ENCODE data around the gene LRP11.
"Not testable (repeated sequence)": the region's sequence is repeated elsewhere in the genome, so short reads cannot be mapped to it uniquely, and the experiment has no call there.

LRP11 gene

DNA sequence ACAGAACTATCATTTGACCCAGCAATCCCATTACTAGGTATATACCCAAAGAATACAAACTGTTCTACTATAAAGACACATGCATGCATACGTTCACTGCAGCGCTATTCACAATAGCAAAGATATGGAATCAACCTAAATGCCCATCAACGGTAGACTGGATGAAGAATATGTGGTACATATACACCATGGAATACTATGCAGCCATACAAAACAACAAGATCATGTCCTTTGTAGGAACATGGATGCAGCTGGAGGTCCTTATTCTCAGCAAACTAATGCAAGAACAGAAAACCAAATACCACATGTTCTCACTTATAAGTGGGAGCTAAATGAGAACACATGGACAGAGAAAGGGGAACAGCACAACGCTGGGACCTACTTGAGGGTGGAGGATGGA is 15.8 kb downstream of the LRP11 start:
- DNase-seq (ENCODE audit: low spot score) = not testable (repeated sequence)

DNA sequence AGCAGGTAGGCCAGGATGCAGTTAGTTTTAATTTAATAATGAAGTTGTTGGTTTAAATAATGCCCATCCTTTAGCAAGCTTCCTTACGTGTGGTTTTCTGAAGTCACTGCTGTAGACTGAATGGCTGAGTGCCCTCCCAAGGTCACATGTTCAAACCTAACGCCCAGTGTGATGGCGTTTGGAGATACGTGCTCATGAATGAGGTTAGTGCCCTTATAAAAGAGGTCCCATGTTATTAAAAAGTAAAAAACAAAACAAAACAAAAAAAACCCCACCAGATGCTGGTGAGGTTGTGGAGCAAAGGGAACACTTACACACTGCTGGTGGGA is 16.3 kb downstream of the LRP11 start:
- DNase-seq (ENCODE audit: low spot score) = no peak

DNA sequence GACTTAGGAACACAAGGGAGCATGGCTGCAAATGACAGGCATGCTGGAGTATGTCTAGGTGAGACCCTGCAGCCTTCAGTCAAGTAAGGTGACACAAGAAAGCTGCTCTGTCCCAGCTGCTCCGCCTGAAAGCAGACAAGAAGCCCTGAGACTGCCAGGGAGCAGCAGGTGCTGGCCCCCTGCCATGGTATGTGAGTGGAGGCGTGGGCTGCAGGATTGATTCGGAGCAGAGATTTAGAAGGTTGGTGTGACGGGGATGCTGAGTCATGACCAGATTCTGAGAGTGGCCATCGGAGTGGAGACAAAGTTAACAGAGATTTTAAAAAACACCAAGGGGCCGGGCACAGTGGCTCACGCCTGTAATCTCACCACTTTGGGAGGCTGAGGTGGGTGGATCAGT is 17.8 kb downstream of the LRP11 start:
- DNase-seq (ENCODE audit: low spot score) = peak; percentile 71

DNA sequence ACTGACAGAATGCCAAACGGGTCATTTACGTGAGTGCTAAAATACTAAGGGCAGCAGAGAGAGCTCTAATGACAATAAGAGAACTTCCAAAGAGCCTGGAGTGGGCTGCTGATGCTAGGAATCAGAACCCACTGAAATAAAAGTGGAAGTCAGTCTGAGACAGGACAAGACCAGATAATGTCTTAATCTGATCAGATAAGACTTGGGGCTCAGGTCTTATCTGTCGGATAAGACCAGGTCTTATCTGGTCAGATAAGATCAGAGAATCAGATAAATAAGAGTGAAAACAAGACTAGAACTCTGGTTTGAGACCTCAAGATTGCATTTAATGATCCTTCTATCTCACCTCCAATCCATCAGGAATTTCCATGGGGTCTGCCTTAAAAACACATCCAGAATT is 18.6 kb downstream of the LRP11 start:
- DNase-seq (ENCODE audit: low spot score) = no peak

DNA sequence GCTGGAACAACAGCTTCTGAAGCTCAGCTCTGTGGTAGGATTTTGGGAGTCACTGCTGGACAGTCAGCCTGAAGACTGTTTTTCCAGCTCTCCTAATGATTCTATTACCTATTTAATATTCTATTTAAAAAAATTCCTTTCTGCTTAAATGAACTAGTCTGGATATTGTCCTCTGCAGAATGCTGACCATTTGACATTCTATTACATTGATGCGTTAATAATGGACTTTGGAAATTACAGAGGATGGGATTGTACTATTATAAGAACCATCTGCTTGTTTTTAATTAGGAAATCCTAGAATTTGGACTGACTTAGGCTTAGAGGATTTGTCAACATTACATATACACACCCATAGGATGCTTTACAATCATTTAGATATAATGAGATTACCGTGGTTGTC is 19.7 kb downstream of the LRP11 start:
- no peak for DNase-seq (ENCODE audit: low spot score)

DNA sequence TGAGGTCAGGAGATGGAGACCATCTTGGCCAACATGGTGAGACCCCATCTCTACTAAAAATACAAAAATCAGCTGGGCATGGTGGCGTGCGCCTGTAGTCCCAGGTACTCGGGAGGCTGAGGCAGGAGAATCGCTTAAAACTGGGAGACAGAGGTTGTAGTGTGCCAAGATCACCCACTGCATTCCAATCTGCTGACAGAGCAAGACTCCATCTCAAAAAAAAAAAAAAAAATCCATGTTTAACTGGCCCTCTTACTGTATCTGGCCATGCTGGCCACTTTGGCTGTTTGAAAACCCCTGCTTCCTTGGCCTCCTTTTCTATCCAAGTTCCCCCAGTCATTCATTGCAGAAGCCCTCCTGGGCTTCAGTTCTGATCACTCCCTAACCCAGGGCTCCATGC is 20.1 kb downstream of the LRP11 start:
- not testable (repeated sequence) for DNase-seq (ENCODE audit: low spot score)

DNA sequence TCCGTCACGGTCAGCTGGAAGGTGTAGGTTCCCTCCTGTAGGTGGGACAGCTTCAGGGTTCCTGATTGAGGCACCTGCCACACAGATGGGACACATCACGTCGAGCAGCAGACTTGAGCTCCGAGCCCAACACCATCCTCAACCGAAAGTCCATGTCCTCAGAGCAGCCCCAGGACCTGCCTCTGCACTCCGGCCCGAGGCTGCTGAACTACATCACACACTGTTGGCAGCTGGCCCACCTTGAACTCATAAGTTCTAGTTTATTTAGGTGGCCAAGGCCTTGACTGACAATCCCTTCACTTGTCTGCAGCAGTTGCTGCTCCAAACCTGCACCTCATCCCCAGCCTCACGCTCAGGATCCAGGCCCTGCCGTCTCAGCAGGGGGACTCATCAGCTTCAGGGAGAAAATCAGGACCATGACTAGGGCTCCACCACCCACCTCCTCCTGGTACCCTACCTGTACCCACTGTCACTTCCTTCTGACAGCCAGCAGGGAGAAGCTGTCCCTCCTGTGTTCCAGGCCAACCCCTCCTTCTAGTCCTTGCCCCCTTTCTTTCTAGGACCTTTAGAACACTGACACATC is 21.0 kb downstream of the LRP11 start:
- no peak for DNase-seq (ENCODE audit: low spot score)

DNA sequence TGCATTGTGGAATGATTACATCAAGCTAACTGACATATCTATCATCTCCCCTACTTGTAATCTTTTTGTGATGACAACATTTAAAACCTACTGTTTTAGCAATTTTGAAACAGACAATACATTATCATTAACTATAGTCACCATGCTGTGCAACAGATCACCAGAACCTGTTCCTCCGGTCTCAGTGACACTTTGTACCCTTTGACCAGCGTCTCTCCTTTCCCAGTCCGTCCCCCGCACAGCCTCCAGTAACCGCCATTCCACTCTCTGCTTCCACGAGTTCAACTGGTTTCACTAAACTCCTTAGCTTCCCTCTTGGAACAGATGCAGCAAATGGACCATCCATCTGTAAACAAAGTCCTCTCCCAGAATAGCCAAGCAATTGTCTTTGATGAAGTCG is 21.8 kb downstream of the LRP11 start:
- no peak for DNase-seq (ENCODE audit: low spot score)

DNA sequence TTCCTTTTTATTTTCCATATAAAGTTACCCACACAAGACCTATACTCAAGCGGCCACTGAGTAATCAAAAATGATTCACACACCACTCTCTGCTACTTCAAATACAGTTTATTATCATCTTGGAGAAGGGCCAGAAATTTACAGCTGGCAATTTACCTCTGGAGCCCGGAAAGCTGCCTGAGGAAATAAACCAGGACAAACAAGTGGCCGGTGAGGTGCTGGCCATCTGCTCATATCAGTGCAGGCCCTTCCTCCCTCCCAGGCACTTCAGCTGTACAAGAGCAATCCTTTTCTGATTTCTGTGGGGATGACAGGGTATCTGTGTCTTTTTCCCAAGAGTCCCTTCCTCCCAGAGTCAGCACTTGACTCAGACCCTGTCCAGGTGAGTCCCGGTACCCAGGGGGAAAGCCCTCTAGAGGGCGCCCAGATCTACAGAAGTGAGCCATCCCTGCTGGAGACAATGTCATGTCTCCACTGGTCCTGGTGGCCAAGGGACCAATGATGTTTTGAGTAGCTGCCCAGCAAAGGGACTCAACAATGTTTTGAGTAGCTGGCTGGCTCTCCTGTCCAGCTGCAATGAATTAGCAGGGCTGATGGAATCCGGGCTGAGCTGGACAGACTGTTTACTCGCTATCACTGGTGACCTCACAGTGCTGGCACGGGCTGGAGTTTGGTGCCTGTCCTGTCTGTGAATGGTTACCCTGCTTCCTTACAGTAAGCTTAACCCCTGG is 23.6 kb downstream of the LRP11 start:
- peak; percentile 85 for DNase-seq (ENCODE audit: low spot score)

DNA sequence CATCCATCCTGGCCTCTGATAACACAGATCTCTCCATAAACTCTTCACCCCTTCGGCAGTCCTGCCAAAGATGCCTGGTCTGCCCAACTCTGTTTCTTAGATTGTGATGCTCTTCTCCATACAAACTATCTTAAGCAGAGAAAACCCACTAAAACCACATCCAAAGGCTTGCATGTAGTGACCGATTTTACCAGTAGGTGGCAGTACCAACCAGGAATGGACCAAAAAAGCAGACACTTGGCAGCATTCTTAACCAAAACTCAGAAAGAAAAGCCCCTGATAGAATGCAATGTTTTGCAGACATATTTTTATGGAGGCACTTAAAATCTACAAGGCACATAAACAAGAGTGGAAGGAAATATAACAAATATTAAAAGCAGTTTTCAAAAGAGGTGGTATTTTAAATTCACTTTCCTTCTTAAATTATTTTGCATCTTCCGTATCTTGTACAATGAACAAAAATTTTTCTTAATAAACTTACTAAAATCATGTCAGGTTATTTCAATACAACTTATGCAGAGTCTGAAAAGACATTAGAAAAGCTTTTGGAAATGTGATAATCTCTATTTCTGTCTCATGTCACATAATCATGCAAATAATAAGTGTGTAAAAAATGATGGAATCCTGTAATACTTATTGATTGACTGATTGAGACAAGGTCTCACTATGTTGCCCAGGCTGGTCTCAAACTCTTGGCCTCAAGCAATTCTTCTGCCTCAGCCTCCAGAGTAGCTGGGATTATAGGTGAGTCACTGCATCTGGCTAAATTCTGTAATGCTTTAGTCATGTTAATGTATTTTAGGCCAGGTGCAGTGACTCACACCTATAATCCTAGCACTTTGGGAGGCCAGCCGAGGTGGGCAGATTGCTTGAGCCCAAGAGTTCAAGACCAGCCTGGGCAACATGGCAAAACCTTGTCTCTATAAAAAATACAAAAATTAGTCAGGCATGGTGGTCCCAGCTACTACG is 29.4 kb downstream of the LRP11 start:
- DNase-seq (ENCODE audit: low spot score) = peak; percentile 41

DNA sequence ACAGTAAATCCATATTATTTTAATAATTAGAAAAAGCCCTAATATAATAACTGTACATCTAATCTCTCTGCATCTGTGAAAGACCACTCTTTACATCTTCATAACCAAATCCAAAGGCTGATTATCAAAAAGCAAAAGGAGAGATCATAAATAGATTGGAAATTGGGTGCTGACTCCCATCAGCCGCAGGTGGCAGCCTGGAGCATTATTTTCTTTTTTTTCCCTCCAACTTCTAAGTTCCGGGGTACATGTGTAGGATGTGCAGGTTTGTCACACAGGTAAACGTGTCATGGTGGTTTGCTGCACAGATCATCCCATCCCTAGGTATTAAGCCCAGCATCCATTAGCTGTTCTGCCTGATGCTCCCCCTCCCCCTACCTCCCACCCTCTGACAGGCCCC is 30.5 kb downstream of the LRP11 start:
- no peak for DNase-seq (ENCODE audit: low spot score)

DNA sequence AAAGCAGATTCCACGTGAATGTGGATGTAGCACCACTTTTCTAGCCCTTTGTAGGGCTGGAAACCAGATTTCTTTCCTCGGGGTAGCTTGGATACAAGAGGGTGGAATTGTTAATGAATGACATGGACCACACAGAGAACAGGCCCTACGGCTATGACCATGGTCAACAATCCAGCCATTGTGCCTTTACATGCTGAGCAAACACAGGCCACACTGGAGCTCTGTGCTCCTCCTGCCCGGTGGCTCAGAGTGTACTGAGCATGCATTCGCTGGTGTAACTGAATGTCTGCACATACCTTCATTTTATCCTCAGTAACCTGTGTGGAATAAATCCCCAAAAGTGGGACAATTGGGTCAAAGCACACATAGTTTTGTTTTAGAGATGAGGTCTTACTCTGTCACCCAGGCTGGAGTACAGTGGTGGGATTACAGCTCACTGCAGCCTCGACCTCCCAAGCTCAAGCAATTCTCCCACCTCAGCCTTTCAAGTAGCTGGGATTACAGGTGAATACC is 32.8 kb downstream of the LRP11 start:
- no peak for DNase-seq (ENCODE audit: low spot score)

DNA sequence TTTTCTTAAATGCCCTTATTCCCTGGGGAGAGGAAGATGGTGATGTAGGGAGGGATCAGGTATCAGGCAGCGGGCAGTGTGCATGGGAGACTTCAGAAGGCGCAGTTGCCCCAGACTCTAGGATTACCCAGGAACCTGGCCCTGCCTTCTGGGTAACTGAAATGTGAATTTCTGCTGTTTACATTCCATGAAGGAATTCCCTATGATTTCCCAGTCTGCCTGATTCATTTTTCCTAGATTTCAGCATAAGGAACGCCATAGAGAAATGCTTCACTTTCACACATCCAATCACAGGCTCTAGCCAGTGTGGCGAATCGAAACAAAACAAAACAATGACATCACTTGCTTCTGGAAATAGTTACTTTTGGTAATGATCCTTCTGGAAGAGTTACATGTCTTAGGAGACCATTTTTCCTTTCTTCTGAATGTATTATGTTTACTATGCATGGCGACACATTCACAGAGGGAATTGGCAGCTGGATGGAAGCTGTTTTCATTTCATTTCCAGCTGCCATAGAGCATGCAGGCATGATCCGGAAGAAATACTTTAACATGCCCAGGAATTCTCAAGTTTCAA is 33.3 kb downstream of the LRP11 start:
- no peak for DNase-seq (ENCODE audit: low spot score)

DNA sequence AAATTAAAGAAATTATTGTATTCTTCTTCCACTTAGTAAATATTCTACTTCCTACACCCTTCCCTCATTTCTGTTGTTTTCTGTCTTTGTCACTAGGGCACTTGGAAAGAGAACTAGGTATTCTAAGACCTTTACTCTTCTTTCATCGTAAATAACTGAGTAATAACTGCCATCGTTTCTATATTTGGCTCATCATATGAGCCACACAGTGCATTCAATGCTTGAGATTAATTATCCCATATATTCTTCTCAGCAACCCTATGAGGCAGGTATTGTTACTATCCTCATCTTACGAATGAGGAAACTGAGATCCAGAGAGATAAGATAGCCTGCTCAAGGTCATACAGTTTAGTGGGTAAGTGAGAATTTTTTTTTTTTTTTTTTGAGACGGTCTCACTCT is 38.9 kb downstream of the LRP11 start:
- no peak for DNase-seq (ENCODE audit: low spot score)

DNA sequence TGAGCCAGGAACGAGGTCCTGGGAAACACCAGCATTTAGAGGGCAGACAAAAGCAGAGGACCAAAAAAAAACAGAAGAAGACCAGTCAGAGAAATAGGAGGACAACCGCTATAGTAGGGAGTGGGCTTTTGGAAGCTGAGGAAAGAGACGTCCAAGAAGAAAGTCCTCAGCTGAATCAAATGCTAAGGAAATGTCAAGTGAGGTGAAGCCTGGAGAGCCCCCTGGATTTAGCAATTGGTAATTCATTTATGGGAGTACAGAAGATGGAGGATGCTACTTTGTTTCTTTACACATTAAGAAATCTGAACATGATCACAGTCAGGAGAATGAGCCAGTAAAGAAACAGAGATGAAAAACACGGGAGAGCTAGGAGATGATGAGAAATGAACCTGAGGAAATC is 41.1 kb downstream of the LRP11 start:
- no peak for DNase-seq (ENCODE audit: low spot score)

DNA sequence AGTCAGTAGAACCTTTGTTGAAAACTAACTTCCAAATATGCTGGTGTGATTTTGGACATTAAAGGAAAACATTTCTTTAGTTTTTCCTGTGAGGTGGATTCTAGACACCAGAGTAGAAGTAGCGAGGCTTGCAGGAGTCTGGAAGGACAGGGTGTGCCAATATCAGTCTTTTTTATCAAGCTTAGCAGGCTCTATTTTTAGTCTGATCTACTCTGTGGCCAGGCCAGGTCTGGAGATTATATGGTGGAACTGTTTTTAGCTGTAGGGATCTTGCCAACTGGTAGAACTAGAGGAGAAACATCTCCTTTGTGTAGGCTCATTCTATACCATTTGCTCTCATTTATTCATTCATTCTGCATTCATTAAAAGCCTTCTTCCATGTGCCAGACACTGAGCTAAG is 42.7 kb downstream of the LRP11 start:
- no peak for DNase-seq (ENCODE audit: low spot score)

DNA sequence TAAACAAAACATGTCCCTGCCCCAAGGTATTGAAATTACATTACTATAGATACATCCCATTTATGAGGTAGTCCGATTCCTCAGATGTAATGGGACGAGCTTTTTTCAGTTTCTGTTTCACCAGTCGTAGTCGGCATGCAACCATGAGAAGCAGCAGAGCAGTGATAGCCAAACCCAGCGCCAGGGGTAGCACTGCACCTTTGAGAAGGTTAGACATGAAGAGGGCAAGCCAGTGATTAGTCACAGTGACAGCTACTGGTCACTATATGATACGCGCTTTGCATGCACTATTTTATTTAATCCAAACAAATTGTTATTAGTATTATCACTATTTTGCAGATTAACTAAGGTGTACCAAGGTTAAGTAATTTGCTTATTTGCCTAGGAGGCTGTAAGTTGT is 43.7 kb downstream of the LRP11 start:
- no peak for DNase-seq (ENCODE audit: low spot score)

DNA sequence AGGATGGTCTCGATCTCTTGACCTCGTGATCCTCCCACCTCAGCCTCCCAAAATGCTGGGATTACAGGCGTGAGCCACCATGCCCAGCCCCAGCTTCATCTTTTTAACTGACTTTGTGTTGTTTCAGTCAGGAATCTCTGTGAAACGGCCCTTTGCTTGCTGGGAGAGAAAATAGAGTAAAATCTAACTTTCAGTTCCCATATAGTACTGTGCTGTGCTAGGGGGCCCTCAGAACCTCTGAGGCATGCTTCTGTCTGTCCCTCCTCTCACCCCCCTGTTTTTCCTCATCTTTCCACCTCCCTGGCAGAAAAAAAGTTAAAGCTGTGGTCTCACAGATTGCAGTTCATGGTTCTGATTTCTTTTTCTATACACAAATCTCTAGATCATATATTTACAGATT is 48.4 kb downstream of the LRP11 start:
- DNase-seq (ENCODE audit: low spot score) = no peak

DNA sequence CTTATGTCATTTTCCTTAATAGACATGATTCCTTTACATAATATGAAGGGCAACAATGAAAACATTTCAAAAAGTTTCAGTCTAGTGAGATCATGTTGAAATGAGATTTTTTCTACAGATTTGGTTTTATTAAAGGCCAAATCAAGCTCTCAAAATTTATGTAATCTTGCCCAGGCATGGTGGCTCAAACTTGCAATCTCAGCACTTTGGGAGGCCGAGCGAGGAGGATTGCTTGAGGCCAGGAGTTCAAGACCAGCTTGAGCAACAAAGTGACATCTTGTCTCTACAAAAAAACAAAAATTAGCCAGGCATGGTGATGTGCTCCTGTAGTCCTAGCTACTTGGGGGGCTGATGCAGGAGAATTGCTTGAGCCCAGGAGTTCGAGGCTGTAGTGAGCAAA is 50.8 kb downstream of the LRP11 start:
- DNase-seq (ENCODE audit: low spot score) = no peak

DNA sequence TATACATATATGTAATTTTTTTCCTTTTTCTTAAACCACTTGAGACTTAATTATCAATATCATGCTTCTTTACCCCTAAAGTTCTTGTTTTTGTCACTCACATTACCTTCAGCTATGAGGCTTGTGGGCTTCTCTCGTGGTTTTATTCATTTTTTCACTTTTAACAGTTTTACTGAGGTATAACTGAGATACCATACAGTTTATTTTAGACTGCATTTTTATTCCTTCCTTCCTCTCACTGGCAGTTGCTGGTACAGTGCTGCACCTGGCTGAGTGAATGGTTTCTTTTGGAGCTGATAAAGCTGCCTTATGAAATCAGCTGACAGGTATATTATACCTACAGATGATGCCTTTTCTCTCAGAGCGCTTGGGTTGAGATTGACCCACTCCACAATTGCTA is 54.4 kb downstream of the LRP11 start:
- no peak for DNase-seq (ENCODE audit: low spot score)

DNA sequence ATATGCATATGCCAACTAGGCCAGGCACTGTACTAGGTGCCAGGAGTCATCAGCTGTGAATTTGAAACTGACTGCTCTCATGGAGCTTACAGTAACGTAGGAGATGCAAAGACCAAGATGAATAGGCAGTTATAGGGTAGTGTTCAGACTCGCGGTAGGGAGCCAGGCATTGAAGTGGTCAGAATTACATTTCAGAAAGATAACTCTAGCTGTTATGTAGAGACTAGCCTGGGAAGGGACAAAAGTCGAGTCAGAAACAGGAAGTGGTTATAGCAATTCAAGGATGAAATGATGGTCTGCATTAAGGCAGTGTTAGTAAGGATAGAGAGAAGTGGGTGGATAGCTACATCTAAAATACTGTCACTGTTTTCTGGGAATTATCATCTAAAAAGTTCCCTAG is 58.0 kb downstream of the LRP11 start:
- DNase-seq (ENCODE audit: low spot score) = no peak

DNA sequence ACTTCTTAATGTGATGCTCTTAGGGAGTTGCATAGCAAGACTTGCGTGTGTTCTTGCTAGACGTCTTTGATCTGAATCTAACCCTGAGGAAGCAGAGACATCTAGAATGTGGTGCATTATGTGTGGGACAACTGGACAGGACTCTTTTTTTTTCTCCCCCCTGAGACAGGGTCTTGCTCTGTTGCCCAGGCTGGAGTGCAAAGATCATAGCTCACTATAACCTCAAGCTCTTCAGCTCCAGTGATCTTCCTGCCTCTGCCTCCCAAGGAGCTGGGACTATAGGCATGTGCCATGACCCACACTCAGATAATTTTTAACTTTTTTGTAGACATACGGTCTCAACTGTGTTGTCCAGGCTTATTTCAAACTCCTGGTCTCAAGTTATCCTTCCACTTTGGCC is 80.6 kb downstream of the LRP11 start:
- no peak for DNase-seq (ENCODE audit: low spot score)

DNA sequence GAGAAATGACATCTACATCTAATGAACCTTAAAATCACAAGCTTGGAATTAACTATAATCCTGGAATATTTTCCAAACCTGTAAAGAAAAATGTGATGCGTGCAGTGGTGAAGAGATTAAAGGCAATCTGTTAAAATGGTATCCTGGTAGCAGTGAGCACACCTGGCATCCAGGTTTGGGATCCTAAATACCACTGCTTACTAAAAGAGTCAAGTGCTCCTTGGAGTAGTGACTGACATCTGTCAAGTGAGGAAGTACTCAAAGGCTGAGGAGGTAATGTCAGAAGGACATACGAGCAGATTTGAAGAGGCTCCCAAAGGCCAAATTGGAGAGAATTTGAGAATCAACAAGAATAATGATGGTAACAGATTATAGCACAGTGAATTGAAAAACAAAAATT is 81.8 kb downstream of the LRP11 start:
- no peak for DNase-seq (ENCODE audit: low spot score)
